ENCODE data around the gene OGFOD2.

OGFOD2 gene

GRCh38 chr12:122987086-122987951 is 12.3 kb downstream of the OGFOD2 start:
- in situ Hi-C loops (cut with MboI; ENCODE audit: low sequenced_read_pairs), result no loop called here

GRCh38 chr12:122988036-122988435 is 13.0 kb downstream of the OGFOD2 start:
- in situ Hi-C loops (cut with MboI; ENCODE audit: low sequenced_read_pairs), result no loop called here

- in situ Hi-C loops (cut with MboI; ENCODE audit: low sequenced_read_pairs), result no loop called here
These were observed 13.7 kb downstream of the OGFOD2 start for GRCh38 chr12:122988612-122989212.

- in situ Hi-C loops (cut with MboI; ENCODE audit: low sequenced_read_pairs), result no loop called here
These were observed 14.3 kb downstream of the OGFOD2 start for GRCh38 chr12:122989225-122989839.

GRCh38 chr12:122989874-122990419 is 14.9 kb downstream of the OGFOD2 start:
- in situ Hi-C loops (cut with MboI; ENCODE audit: low sequenced_read_pairs), result no loop called here

GRCh38 chr12:122990561-122990960 is 15.5 kb downstream of the OGFOD2 start:
- in situ Hi-C loops (cut with MboI; ENCODE audit: low sequenced_read_pairs), result no loop called here

GRCh38 chr12:122990961-122991622 is 16.0 kb downstream of the OGFOD2 start:
- in situ Hi-C loops (cut with MboI; ENCODE audit: low sequenced_read_pairs), result no loop called here

GRCh38 chr12:122991623-122992275 is 16.7 kb downstream of the OGFOD2 start:
- in situ Hi-C loops (cut with MboI; ENCODE audit: low sequenced_read_pairs), result no loop called here

GRCh38 chr12:122992386-122992785 is 17.3 kb downstream of the OGFOD2 start:
- in situ Hi-C loops (cut with MboI; ENCODE audit: low sequenced_read_pairs), result no loop called here

GRCh38 chr12:122994140-122994675 is 19.2 kb downstream of the OGFOD2 start:
- in situ Hi-C loops (cut with MboI; ENCODE audit: low sequenced_read_pairs), result no loop called here

- in situ Hi-C loops (cut with MboI; ENCODE audit: low sequenced_read_pairs), result no loop called here
These were observed 19.9 kb downstream of the OGFOD2 start for GRCh38 chr12:122994781-122995502.

- in situ Hi-C loops (cut with MboI; ENCODE audit: low sequenced_read_pairs), result no loop called here
These were observed 20.6 kb downstream of the OGFOD2 start for GRCh38 chr12:122995503-122996187.

- in situ Hi-C loops (cut with MboI; ENCODE audit: low sequenced_read_pairs), result no loop called here
These were observed 21.2 kb downstream of the OGFOD2 start for GRCh38 chr12:122996188-122996601.

- in situ Hi-C loops (cut with MboI; ENCODE audit: low sequenced_read_pairs), result no loop called here
These were observed 21.7 kb downstream of the OGFOD2 start for GRCh38 chr12:122996621-122997342.

- in situ Hi-C loops (cut with MboI; ENCODE audit: low sequenced_read_pairs), result no loop called here
These were observed 22.6 kb downstream of the OGFOD2 start for GRCh38 chr12:122997343-122998250.

- in situ Hi-C loops (cut with MboI; ENCODE audit: low sequenced_read_pairs), result no loop called here
These were observed 23.3 kb downstream of the OGFOD2 start for GRCh38 chr12:122998316-122998715.

GRCh38 chr12:122999196-122999946 is 24.3 kb downstream of the OGFOD2 start:
- in situ Hi-C loops (cut with MboI; ENCODE audit: low sequenced_read_pairs), result no loop called here

Data from HL-60/S4 (cell line).